Nephron (organoid): Measurements from ENCODE around the gene SLC35F6.

Experiments
- H3K27ac Mint-ChIP-seq, 3 experiments: 2 replicates each; pipeline ENCODE4 v1.8.0; 2020; ENCODE audit warnings: mixed read lengths in 3 of 3, mild to moderate bottlenecking in 2 of 3, moderate library complexity in 1 of 3
- H3K27me3 Mint-ChIP-seq: 2 replicates; pipeline ENCODE4 v1.8.0; 2021; ENCODE audit warnings: low read depth, mild to moderate bottlenecking, moderate library complexity, mixed read lengths
- H3K36me3 Mint-ChIP-seq: 2 replicates; pipeline ENCODE4 v1.8.0; 2020; ENCODE audit warnings: low read depth, mixed read lengths
- H3K4me1 Mint-ChIP-seq: 2 replicates; pipeline ENCODE4 v1.8.0; 2020; ENCODE audit warnings: mixed read lengths
- H3K4me3 Mint-ChIP-seq, 3 experiments: 2 replicates each; pipeline ENCODE4 v1.8.0; 2020; ENCODE audit warnings: mild to moderate bottlenecking in 3 of 3, mixed read lengths in 3 of 3, moderate library complexity in 2 of 3
- H3K9me3 Mint-ChIP-seq: 2 replicates; pipeline ENCODE4 v1.8.0; 2020; ENCODE audit warnings: mixed read lengths
- TF ChIP-seq, protein P1 (sequence below), 3 experiments: fragments of 200-600 bp; sonication (generic); IDR thresholded peaks; one replicate each; pipeline ENCODE4 v1.5.0; 2021; ENCODE audit warnings: antibody characterized with exemption in 3 of 3; ENCODE audit not compliant: unreplicated experiment in 3 of 3

Gene SLC35F6

DNA sequence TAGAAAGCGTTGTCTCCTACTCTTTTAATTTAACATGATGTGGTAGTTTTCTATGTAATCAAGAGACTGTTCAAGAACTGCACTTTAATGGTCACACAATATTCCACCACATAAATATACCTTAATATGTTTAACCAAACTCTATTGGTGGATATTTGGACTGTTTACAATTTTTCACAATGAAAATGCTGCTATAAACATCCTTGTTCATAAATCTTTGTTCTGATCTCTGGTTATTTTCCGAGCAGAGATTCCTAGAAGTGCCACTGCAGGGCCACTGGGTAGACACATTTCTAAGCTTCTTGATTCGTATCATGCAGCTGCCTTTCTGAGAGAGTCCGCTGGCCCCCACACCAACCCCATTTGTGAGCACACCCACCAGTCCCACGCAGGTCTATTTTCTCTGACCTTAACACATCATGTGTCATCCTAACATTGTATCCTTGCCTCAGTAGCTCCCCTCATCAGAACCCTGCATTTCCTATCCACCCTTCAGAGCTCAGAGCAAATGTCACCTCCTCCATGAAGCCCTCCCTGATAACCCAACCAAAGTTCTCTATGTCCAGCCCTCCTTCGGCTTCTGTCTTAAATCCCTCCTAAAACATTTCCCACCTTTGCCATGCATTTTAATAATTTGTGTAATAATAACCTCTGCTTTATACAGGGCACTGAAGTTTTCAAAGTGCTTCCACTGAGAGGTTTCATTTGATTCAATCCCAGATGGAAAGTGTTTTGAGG, 45.0 kb upstream of the SLC35F6 start:
- peak overlapping the region in 2 of 3 experiments; percentile 11 to 32 for H3K27ac Mint-ChIP-seq
- H3K27me3 Mint-ChIP-seq = peaks cover 3% of the 10 kb centered on the region
- TF ChIP-seq, protein P1, sequence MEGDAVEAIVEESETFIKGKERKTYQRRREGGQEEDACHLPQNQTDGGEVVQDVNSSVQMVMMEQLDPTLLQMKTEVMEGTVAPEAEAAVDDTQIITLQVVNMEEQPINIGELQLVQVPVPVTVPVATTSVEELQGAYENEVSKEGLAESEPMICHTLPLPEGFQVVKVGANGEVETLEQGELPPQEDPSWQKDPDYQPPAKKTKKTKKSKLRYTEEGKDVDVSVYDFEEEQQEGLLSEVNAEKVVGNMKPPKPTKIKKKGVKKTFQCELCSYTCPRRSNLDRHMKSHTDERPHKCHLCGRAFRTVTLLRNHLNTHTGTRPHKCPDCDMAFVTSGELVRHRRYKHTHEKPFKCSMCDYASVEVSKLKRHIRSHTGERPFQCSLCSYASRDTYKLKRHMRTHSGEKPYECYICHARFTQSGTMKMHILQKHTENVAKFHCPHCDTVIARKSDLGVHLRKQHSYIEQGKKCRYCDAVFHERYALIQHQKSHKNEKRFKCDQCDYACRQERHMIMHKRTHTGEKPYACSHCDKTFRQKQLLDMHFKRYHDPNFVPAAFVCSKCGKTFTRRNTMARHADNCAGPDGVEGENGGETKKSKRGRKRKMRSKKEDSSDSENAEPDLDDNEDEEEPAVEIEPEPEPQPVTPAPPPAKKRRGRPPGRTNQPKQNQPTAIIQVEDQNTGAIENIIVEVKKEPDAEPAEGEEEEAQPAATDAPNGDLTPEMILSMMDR (IDR thresholded peaks at IDR 0.05; ENCODE audit: unreplicated experiment in 3 of 3) = no peak
- peak overlapping the region in 1 of 3 experiments; percentile 24 for H3K4me3 Mint-ChIP-seq
- no peaks in the 10 kb centered on the region for H3K9me3 Mint-ChIP-seq
- no peaks in the 10 kb centered on the region for H3K36me3 Mint-ChIP-seq
- peaks cover 24% of the 10 kb centered on the region for H3K4me1 Mint-ChIP-seq

DNA sequence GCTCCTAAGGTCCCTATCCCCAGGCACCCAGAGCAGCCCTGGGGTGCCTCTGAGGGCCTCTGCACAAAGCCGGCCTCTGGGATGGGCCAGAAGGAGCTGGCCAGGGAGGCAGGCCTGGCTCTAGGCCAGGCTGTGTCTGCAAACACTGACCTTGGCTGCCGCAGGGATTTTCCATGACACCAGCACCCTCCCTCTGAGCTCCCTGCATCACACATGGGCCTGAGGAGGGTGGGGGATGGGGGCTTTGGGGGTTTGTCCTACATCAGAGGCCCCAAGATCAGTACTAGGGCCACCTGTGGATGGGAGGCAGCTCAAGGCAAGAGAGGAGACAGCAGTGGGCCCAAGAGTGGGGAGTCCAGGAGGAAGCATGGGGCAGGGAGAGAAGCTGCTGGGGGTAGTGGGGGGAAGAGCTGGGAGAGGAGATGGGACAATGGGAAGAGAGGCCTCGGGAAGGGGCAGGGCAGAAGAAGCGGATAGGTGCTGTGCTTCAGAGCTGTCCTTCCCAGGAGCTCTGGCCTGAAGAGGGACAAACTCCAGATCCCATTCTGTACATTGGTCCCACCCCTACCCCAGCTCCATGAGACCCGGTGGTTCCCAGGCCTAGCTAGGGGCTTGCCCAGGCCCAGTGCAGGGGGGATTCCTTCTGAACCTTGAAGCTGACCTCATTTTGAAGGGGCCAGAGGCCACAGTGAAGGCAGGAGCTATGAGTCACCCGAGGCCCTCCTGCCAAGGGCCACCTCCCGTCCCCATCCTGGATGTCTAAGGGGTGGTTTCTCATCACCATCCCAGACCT, 43.6 kb upstream of the SLC35F6 start:
- no peaks in the 10 kb centered on the region for H3K36me3 Mint-ChIP-seq
- H3K9me3 Mint-ChIP-seq = no peaks in the 10 kb centered on the region
- peak overlapping the region in 2 of 3 experiments; percentile 44 to 79 for H3K27ac Mint-ChIP-seq
- H3K4me3 Mint-ChIP-seq = no peak overlapping the region
- H3K4me1 Mint-ChIP-seq = peaks cover 32% of the 10 kb centered on the region
- TF ChIP-seq, protein P1 (IDR thresholded peaks at IDR 0.05; ENCODE audit: unreplicated experiment in 3 of 3) = no peak
- H3K27me3 Mint-ChIP-seq = peaks cover 3% of the 10 kb centered on the region

DNA sequence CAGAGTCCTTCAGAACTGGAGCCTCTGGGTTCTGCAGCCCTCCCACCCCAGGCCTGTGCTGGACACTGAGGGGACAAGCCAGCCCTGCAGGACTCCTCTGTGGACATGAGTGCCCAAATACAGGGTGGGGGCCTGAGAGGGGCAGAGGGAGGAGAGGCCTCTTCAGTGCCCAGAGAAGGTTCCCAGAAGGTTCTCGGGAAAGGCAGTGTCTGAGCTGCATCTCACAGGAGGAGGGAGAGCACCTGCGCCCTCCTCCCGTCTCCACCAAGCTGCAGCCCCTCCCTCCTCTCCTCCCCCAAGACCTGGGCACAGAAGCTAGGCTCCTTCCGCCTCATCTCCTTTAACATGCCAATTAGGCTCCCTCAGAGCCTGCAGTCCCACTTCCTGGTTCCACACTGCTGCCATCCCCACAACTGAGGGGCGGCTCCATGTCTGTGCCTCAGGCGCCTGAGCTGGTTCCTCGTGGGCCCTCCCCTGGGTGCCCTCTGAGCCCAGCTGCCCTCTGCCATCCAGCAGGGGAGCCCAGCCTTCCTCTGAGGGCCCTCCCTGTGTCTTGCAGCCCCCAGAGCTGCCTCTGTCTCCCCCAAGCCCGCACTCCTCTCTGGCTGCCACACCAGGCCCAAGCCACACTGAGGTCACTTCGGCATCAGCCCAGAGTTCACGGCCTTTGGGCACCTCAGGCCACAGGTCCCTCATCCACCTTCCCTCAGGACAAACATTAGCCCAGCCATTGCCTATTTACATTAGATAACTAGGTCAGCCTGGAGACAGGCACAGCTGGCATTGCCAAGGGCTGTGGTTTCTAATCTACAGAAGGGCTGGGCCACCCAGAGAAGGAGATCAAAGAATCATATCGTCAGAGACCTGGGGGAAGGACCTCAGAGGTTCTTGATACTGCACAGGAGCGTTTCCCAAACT, 42.7 kb upstream of the SLC35F6 start:
- H3K4me3 Mint-ChIP-seq = no peak overlapping the region
- H3K4me1 Mint-ChIP-seq = peaks cover 39% of the 10 kb centered on the region
- H3K36me3 Mint-ChIP-seq = no peaks in the 10 kb centered on the region
- TF ChIP-seq, protein P1 (IDR thresholded peaks at IDR 0.05; ENCODE audit: unreplicated experiment in 3 of 3) = no peak
- peaks cover 6% of the 10 kb centered on the region for H3K27me3 Mint-ChIP-seq
- peak overlapping the region in 1 of 3 experiments; percentile 17 for H3K27ac Mint-ChIP-seq
- H3K9me3 Mint-ChIP-seq = no peaks in the 10 kb centered on the region

DNA sequence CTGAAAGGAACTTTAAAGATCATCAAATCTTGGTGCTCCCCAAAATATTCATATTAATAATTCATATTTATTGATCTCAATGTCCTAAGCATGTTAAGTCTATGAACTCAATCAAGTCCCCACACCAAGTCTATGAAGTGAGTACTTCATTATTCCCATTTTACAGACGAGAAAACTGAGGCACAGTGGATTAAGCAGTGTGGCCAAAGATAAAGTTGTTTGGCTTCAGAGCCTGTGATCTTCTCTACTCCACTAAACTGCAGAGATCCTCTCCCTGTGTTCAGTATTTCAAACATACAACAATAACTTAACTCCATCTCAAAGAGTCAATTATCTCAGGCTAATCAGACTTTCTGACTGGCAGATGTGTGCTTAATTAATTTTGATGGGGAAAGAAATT, 41.8 kb upstream of the SLC35F6 start:
- Mint-ChIP-seq H3K27ac (peak overlapping the region in 1 of 3 experiments; percentile 20), H3K4me3 (no peak overlapping the region), H3K27me3 (peaks cover 6% of the 10 kb centered on the region), H3K4me1 (peaks cover 39% of the 10 kb centered on the region), H3K36me3 (no peaks in the 10 kb centered on the region), H3K9me3 (no peaks in the 10 kb centered on the region)
- TF ChIP-seq, protein P1 (IDR thresholded peaks at IDR 0.05; ENCODE audit: unreplicated experiment in 3 of 3) = no peak

- H3K27me3 Mint-ChIP-seq = peaks cover 3% of the 10 kb centered on the region
- no peaks in the 10 kb centered on the region for H3K36me3 Mint-ChIP-seq
- TF ChIP-seq, protein P1 (IDR thresholded peaks at IDR 0.05; ENCODE audit: unreplicated experiment in 3 of 3) = no peak
- H3K9me3 Mint-ChIP-seq = no peaks in the 10 kb centered on the region
- no peak overlapping the region for H3K4me3 Mint-ChIP-seq
- H3K4me1 Mint-ChIP-seq = peaks cover 38% of the 10 kb centered on the region
- peak overlapping the region in 1 of 3 experiments; percentile 51 for H3K27ac Mint-ChIP-seq
These were observed 41.2 kb upstream of the SLC35F6 start for GRCh38 chr2:26722911-26723310.
